GM19463 (cell line): ENCODE measurements around the gene IL11.

Source experiments
- ATAC-seq: cut with Tn5 transposase; IDR thresholded peaks from one replicate; pipeline ENCODE4 v1.9.1; 2021; ENCODE audit warnings: mild to moderate bottlenecking, moderate library complexity; ENCODE audit not compliant: unreplicated experiment

The IL11 gene

GRCh38 chr19:55391702-55392615 is 21.7 kb upstream of the IL11 start:
- ATAC-seq: no peak

- no peak for ATAC-seq
Observed at GRCh38 chr19:55391191-55391670, 21.0 kb upstream of the IL11 start.

GRCh38 chr19:55390461-55390880 is 20.2 kb upstream of the IL11 start:
- ATAC-seq: no peak

- ATAC-seq: no peak
Observed at GRCh38 chr19:55389386-55390317, 19.4 kb upstream of the IL11 start.

- ATAC-seq: no peak
Observed at GRCh38 chr19:55387736-55388497, 17.7 kb upstream of the IL11 start.

GRCh38 chr19:55386493-55386971 is 16.3 kb upstream of the IL11 start:
- ATAC-seq: no peak

GRCh38 chr19:55385724-55386492 is 15.6 kb upstream of the IL11 start, which contains the start of gene RPL28:
RPL28 (plus strand) TSS chr19:55385932; CDS start chr19:55386358, 426 bp downstream.
- ATAC-seq: peak; percentile 65

GRCh38 chr19:55384920-55385723 is 14.9 kb upstream of the IL11 start:
- peak; percentile 46 for ATAC-seq

- no peak for ATAC-seq
Observed at GRCh38 chr19:55384131-55384919, 14.1 kb upstream of the IL11 start, which contains the start of gene TMEM238. TMEM238 (minus strand) TSS chr19:55384292; CDS start chr19:55384259, 33 bp downstream.

GRCh38 chr19:55383279-55384130 is 13.2 kb upstream of the IL11 start:
- no peak for ATAC-seq

- no peak for ATAC-seq
Observed at GRCh38 chr19:55382522-55383054, 12.3 kb upstream of the IL11 start.

- no peak for ATAC-seq
Observed at GRCh38 chr19:55382013-55382412, 11.8 kb upstream of the IL11 start.

- no peak for ATAC-seq
Observed at GRCh38 chr19:55379174-55379573, 8.9 kb upstream of the IL11 start.

- no peak for ATAC-seq
Observed at GRCh38 chr19:55377356-55378131, 7.3 kb upstream of the IL11 start.

- no peak for ATAC-seq
Observed at GRCh38 chr19:55376241-55376933, 6.1 kb upstream of the IL11 start, which contains the start of gene TMEM190. TMEM190 (plus strand) TSS chr19:55376826; CDS start chr19:55376854, 28 bp downstream.
